HEK293T (cell line): ENCODE results near the gene SLC7A9.
"Not testable (repeated sequence)": the region's sequence is repeated elsewhere in the genome, so short reads cannot be mapped to it uniquely, and the experiment has no call there.

Source experiments
- CTCF ChIA-PET: fragments of 350-600 bp; formaldehyde crosslinking; extraction: SDS; loops from one replicate; lab custom pipeline; 2021; ENCODE audit warnings: antibody characterized with exemption, inconsistent platforms; lab: Yijun Ruan, JAX
- POLR2A ChIA-PET: fragments of 350-600 bp; formaldehyde crosslinking; extraction: SDS; loops from one replicate; lab custom pipeline; 2020; ENCODE audit warnings: antibody characterized with exemption, inconsistent platforms; lab: Yijun Ruan, JAX
- DNase-seq: peaks from one replicate; pipeline ENCODE4 v3.0.0; 2012; ENCODE audit warnings: mixed read lengths; ENCODE audit errors: extremely low spot score
- ARNT ChIP-seq: fragments of 450-650 bp; IDR thresholded peaks from 2 replicates; pipeline ENCODE4 v1.6.1; 2017; ENCODE audit warnings: mild to moderate bottlenecking
- BHLHE40 ChIP-seq: fragments of 450-650 bp; IDR thresholded peaks from 2 replicates; pipeline ENCODE4 v1.6.1; 2016; ENCODE audit warnings: mild to moderate bottlenecking, moderate library complexity, borderline replicate concordance
- CTBP1 ChIP-seq: fragments of 450-650 bp; IDR thresholded peaks from 2 replicates; pipeline ENCODE4 v1.6.1; 2016; ENCODE audit warnings: borderline replicate concordance
- ELF4 ChIP-seq: fragments of 450-650 bp; IDR thresholded peaks from 2 replicates; pipeline ENCODE4 v1.6.1; 2017; ENCODE audit warnings: antibody characterized with exemption
- FOXA1 ChIP-seq: fragments of 450-650 bp; IDR thresholded peaks from 2 replicates; pipeline ENCODE4 v1.6.1; 2016; ENCODE audit warnings: mild to moderate bottlenecking
- FOXK2 ChIP-seq: fragments of 450-650 bp; IDR thresholded peaks from 2 replicates; pipeline ENCODE4 v1.6.1; 2016; ENCODE audit warnings: mild to moderate bottlenecking
- FOXM1 ChIP-seq: fragments of 450-650 bp; IDR thresholded peaks from 2 replicates; pipeline ENCODE4 v1.6.1; 2017; ENCODE audit warnings: mild to moderate bottlenecking, borderline replicate concordance
- HDGF ChIP-seq: fragments of 450-650 bp; IDR thresholded peaks from 2 replicates; pipeline ENCODE4 v1.6.1; 2017; ENCODE audit warnings: antibody characterized with exemption, borderline replicate concordance
- L3MBTL2 ChIP-seq: fragments of 450-650 bp; conservative IDR thresholded peaks from 2 replicates; pipeline ENCODE4 v1.6.1; 2016; ENCODE audit warnings: mild to moderate bottlenecking
- LEF1 ChIP-seq: fragments of 450-650 bp; IDR thresholded peaks from 2 replicates; pipeline ENCODE4 v1.6.1; 2017; ENCODE audit warnings: mild to moderate bottlenecking, borderline replicate concordance
- NFRKB ChIP-seq: fragments of 450-650 bp; IDR thresholded peaks from 2 replicates; pipeline ENCODE4 v1.6.1; 2016; ENCODE audit warnings: mild to moderate bottlenecking, moderate library complexity
- SP1 ChIP-seq: fragments of 450-650 bp; IDR thresholded peaks from 2 replicates; pipeline ENCODE4 v1.6.1; 2017
- SUZ12 ChIP-seq: fragments of 450-650 bp; IDR thresholded peaks from 2 replicates; pipeline ENCODE4 v1.6.1; 2016; ENCODE audit warnings: mild to moderate bottlenecking
- TARDBP ChIP-seq: fragments of 450-650 bp; IDR thresholded peaks from 2 replicates; pipeline ENCODE4 v1.6.1; 2016
- ZNF384 ChIP-seq: fragments of 450-650 bp; IDR thresholded peaks from 2 replicates; pipeline ENCODE4 v1.6.1; 2016
- TF ChIP-seq, protein P1 (sequence below): fragments of 450-650 bp; IDR thresholded peaks from 2 replicates; pipeline ENCODE4 v1.6.1; 2016

The SLC7A9 gene

DNA sequence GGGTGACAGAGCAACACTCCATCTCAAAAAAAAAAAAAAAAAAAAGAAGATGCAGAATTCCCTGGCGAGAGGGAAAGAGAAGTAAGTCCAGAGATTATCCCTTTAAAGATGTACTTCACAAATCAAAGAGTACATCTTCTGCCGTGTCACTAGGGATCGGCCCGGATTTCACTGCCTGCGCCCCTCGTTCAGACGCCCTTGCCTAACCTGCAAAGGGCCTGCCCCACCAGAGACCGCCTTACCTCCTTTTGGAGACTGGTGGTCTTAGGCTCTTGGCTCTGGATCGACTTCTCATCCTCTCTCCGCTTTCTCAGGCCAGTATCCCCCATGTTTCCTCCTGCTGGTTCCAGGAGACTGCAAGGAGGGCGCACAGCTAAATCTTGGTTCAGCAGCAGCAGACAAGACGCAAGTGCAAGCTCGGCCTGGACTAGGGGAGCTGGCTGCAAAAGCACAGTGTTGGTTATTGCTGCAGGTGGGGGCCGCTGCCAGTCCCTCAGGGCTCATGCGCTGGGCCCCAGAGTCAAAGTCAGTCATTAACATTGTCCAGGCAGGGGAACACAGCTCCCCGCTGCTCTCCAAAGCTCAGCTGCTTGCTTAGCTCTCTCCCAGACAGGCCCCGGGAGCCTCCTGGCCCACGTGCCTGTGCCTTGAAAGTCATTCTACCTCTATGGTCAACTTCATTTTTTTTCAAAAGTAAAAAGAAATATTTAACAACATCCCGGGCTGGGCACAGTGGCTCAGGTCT is 1.2 kb downstream of the SLC7A9 start:
- POLR2A ChIA-PET = no interaction called here

DNA sequence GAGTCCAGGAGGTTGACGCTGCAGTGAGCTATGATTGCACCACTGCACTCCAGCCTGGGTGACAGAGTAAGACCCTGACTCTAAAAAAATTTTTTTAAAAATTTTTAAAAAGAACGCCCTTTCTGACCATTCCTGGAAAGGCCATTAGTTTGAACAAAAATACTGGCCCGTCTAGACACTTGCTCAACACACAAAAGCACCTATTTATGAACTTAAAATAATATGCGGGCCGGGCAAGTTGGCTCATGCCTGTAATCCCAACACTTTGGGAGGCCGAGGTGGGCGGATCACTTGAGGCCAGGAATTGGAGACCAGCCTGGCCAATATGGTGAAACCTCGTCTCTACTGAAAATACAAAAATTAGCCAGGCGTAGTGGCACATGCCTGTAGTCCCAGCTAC is 2.1 kb downstream of the SLC7A9 start:
- POLR2A ChIA-PET = interaction anchor here (0.9 kb wide), 1 partner anchor 11 kb away, joined by 3 read pairs; no protein-coding TSS in a partner anchor
- CTCF ChIA-PET = interaction anchor here (0.6 kb wide), 1 partner anchor 41 kb away, joined by 3 read pairs; no protein-coding TSS in a partner anchor
- not testable (repeated sequence) for DNase-seq

More for the DNA sequence above, 1.2 kb downstream of the SLC7A9 start:
- DNase-seq = no peak
- CTCF ChIA-PET = no interaction called here
- TF ChIP-seq ARNT (no peak), FOXM1 (no peak), NFRKB (no peak), HDGF (no peak), CTBP1 (no peak), TARDBP (no peak), BHLHE40 (no peak), ELF4 (no peak), ZNF384 (no peak), FOXK2 (no peak), FOXA1 (no peak), SP1 (no peak), L3MBTL2 (no peak), SUZ12 (no peak), LEF1 (no peak)
- TF ChIP-seq, protein P1, sequence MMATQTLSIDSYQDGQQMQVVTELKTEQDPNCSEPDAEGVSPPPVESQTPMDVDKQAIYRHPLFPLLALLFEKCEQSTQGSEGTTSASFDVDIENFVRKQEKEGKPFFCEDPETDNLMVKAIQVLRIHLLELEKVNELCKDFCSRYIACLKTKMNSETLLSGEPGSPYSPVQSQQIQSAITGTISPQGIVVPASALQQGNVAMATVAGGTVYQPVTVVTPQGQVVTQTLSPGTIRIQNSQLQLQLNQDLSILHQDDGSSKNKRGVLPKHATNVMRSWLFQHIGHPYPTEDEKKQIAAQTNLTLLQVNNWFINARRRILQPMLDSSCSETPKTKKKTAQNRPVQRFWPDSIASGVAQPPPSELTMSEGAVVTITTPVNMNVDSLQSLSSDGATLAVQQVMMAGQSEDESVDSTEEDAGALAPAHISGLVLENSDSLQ = no peak

DNA sequence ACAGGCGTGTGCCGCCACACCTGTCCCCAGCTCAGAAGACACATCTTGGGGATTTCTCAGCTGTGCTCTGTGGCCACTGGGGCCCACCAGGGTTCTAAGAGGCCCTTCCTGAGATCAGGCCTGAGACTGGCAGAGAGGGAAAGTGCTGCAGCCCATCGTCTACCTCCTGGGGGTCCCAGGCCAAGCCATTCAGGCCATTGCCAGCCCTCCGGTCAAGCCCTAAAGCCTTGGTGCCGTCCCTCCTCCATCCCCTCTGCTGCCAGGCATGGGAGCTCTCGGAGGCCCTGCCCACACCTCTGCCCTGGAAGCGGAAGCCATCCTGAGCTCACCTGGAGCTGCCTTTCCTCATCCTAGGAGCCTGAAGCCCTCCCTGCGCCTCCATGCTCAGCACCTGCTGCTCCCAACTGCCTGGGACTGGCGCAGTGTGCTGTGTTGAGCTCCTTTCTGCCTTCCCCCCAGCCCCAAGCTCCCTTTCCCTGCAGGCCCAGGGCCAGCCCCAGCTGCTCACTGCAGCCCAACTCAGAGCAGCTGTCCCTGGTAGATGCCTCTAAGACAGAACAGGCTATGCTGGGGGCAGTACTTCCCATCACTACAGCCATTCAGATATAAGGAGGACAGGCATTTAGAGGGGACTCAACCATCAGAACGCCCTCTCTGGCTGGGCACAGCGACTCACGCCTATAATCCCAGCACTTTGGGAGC is 2.9 kb downstream of the SLC7A9 start:
- CTCF ChIA-PET = no interaction called here
- no peak for DNase-seq
- TF ChIP-seq NFRKB (no peak), CTBP1 (no peak), SUZ12 (no peak), ELF4 (no peak), LEF1 (no peak), ARNT (no peak), FOXM1 (no peak), FOXA1 (no peak), FOXK2 (no peak), HDGF (no peak), TARDBP (no peak), SP1 (no peak), BHLHE40 (no peak), L3MBTL2 (no peak), ZNF384 (no peak)
- TF ChIP-seq, protein P1 = no peak
- POLR2A ChIA-PET = interaction anchor here (0.9 kb wide), 1 partner anchor 12 kb away, joined by 3 read pairs; no protein-coding TSS in a partner anchor

DNA sequence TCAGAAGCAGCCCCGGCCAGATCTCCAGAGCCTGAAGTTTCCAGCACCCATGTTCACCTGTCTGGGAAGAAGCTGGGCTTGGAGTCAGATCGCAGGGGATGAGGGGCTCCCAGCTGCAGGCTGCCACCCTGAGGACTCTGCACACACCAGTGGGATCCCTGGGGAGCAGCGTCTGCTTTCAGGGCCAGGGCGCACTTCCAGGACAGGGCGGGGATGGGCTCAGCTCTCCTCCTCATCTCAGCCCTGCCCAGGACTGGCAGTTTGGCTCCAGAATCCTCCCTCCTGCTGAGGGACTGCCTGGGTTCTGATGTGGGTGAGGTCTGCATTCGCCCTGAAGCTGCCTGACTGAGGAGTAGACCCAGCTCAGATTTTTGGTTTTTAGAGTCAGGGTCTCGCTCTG is 3.5 kb downstream of the SLC7A9 start:
- TF ChIP-seq HDGF (no peak), FOXA1 (no peak), FOXK2 (no peak), CTBP1 (no peak), L3MBTL2 (no peak), SUZ12 (no peak), FOXM1 (no peak), LEF1 (no peak), ZNF384 (no peak), NFRKB (no peak), BHLHE40 (no peak), ARNT (no peak), TARDBP (no peak), SP1 (no peak), ELF4 (no peak)
- TF ChIP-seq, protein P1 = no peak
- ChIA-PET CTCF (no interaction called here), POLR2A (no interaction called here)
- DNase-seq = no peak

- TF ChIP-seq TARDBP (no peak), ZNF384 (no peak)
- DNase-seq = no peak
- ChIA-PET CTCF (no interaction called here), POLR2A (no interaction called here)
Measured at GRCh38 chr19:32865326-32865725, 4.2 kb downstream of the SLC7A9 start.
